PC-3 (cell line): Measurements from ENCODE around the gene ZG16.

ENCODE experiments used
- CTCF ChIP-seq: fragments of 300-600 bp; sonication (generic); conservative IDR thresholded peaks from 2 replicates; pipeline ENCODE4 v1.5.1; 2017; ENCODE audit warnings: antibody characterized with exemption, low read depth, mild to moderate bottlenecking, low read length
- EZH2phosphoT487 ChIP-seq: fragments of 300-600 bp; sonication (generic); IDR thresholded peaks from 2 replicates; pipeline ENCODE4 v1.6.1; 2018; ENCODE audit warnings: mild to moderate bottlenecking, antibody characterized with exemption, low read length, borderline replicate concordance

GRCh38 chr16:29790949-29791844 is 13.1 kb downstream of the ZG16 start:
- TF ChIP-seq EZH2phosphoT487 (no peak), CTCF (no peak)
